ENCODE data around the gene ARID3B.
"Not testable (repeated sequence)": the region's sequence is repeated elsewhere in the genome, so short reads cannot be mapped to it uniquely, and the experiment has no call there.

ARID3B gene

DNA sequence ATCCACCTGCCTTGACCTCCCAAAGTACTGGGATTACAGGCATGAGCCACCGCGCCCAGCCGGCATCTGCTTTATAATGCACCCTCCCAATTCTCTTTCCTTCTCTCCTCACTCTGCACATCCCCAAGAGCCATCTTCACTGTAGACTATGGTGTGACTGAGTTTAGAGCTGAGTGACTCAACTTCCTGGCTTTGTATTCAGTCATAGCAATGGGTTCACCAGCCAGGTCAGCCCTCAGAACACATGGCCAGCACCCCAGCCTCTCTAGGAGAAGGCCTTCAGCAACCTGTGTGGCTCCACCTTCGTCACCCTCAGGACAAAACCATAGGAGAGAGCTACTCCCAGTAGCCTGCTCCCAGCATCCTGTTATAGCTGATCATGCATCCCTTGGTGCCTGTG is 33.0 kb downstream of the ARID3B start:
- no peak for DNase-seq

DNA sequence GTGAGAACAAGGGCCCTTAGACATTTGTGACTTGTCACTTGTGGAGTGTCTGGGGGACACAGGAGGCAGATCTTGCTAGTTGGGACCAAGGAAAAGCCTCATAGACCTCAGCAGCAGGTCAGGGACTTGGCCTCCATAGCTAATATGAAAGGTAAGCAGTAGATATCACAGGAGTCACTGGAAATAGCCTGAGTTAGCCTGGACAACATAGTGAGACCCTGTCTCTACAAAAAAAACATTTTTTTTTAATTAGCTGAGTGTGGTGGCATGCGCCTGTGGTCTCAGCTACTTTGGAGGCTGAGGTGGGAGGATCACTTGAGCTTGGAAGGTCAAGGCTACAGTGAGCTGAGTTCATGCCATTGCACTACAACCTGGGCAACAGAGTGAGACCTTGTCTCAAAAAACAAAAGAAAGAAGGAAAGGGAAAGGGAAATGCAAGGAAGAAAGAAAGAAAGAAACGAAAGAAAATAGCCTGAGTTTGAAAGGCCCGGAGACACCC is 37.5 kb downstream of the ARID3B start:
- DNase-seq, result no peak

- no peak for DNase-seq
Observed at GRCh38 chr15:74579001-74579400, 38.0 kb downstream of the ARID3B start.

- no peak for DNase-seq
Observed at GRCh38 chr15:74580538-74581350, 39.7 kb downstream of the ARID3B start.

- DNase-seq, result no peak
Observed at GRCh38 chr15:74584204-74584603, 43.2 kb downstream of the ARID3B start.

- DNase-seq, result no peak
Observed at GRCh38 chr15:74584779-74585178, 43.8 kb downstream of the ARID3B start.

- no peak for DNase-seq
Observed at GRCh38 chr15:74585191-74585590, 44.2 kb downstream of the ARID3B start.

DNA sequence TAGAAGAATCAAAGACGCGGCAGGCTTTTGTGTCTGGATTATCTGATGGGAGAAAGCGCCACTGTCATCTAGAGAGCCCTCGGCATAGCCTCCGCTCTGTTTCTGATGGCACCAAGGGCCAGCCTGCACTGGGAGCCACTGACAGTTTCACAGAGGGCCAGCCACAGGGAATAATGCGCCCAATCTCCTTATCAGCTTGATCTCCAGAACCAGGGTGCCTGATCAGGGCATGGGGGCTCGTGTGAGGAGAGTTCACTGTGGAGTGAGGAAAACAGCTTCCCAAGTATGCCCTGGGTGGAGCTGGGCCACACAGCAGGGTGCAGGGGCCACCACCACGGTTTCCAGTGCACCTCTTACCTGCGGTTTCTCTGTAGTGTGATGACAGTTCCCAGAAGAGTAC is 44.8 kb downstream of the ARID3B start:
- no peak for DNase-seq

DNA sequence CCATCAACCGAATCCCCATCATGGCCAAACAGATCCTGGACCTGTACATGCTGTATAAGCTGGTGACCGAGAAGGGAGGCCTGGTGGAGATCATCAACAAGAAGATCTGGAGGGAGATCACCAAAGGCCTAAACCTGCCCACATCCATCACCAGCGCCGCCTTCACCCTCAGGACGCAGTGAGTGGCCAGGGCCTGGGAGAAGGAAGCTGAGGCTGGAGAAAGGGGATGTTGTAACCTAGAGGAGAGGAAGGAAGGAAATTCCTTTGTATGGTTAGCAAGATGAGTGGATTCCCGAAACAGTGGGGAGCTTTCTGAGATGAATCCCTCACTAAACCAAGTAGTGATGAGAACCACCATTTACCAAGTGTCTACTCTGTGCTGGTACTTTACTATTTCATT is 48.8 kb downstream of the ARID3B start:
- no peak for DNase-seq

DNA sequence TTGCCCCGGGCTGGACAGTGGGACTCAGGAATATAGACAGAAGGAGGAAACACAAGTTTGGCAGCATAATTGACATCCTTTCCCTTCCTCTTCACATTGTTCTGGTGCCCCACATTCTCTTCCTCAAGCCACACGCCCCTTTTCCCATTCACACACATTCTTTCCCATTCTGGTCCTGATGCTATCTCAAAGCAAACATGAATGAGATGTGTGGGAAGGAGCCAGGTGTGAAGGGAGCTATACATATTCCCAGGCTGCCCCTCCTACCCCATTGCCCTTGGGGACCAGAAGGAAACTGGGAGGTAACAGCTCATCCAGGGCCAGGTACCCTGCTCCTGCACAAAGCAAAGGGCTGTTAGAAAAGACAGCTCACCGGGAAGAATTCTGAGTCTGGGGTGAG is 51.2 kb downstream of the ARID3B start:
- DNase-seq, result no peak

- DNase-seq, result no peak
Observed at GRCh38 chr15:74593122-74593521, 52.1 kb downstream of the ARID3B start.

- DNase-seq, result no peak
Observed at GRCh38 chr15:74594455-74594854, 53.4 kb downstream of the ARID3B start.

- DNase-seq, result no peak
Observed at GRCh38 chr15:74595271-74595670, 54.3 kb downstream of the ARID3B start.

GRCh38 chr15:74596736-74597135 is 55.7 kb downstream of the ARID3B start:
- DNase-seq, result not testable (repeated sequence)

- DNase-seq, result not testable (repeated sequence)
Observed at GRCh38 chr15:74597146-74597705, 56.2 kb downstream of the ARID3B start.

- peak; percentile 99 for DNase-seq
Observed at GRCh38 chr15:74598126-74598842, 57.3 kb downstream of the ARID3B start.

GRCh38 chr15:74599156-74599555 is 58.1 kb downstream of the ARID3B start:
- DNase-seq, result no peak

GRCh38 chr15:74603026-74603788 is 62.2 kb downstream of the ARID3B start:
- DNase-seq, result no peak

DNA sequence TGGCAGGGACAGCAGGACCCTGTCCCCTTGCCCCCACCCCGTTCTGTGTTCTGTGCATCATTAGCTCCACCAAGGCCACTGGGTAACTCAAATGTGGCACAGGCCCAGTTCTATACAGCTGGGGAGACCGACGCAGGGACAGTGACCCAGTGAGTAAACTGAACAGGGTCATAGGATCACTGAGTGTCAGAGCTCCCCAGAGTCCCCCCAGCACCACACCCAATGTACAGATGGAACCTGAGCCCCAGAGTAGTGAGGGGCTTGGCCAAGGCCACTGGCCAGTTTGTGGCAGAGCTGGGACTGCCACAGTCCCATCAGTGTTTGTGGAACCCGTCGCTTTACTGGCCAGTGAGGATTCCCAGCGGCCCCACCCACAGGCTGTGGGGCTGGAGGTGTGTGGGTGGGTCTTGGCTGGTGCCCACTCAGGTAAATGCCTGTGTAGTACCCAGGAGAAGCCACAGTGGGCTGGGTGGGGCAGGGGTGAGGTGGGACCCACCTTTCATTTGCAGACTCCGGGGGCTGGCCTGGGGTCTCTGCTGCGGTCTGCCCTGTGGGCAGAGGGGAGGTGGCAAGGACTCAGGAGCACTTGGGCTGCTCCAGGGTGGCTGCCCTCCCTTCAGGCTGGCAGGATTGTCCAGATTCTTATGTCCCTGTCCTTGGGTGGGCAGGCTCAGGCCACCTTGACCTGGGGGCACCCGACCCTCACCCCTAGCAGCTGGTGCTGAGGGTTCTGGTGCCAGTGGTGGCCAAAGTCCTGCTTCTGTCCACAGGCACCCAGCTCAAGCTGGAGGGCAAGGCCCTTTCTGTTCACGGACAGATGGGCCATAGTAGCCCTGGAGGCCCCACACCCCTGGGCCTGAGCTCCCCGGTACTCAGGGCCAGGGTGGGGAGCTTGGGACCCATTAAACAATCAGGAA is 63.0 kb downstream of the ARID3B start:
- DNase-seq, result no peak

DNA sequence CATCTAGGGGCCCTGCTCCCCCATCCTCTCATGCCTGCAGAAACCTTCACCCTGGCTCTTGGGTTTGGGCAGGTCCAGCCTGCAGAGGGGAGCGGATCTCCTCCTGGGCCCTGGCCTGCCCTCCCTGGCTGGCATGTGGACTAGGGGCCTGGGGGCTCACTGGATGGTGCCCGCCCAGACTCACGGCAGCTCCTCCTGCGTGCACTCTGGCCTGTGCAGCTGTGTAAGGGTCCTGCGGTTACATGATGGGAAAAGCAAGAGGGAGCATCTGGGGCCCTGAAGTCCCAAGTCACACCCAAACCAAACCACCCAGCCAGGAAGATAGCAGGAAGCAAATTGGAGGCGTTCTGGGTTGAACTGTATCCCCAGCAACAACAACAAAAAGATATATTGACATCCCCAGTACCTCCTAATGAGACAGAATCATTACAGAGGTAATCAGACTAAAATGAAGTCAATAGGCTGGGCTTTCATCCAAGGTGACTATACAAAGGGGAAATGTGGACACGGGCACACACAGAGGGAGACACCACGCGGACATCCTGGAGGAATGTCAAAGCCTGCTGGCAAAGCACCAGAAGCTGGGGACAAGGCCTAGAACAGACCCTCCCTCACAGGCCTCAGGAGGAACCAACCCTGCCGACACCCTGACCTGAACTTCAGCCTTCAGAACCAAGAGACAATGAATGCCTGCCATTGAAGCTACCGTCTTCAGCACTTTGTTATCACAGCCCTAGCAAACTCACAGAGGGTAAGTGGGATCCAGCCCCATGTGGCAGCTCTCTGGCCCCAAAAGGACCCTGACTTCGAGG is 64.2 kb downstream of the ARID3B start:
- no peak for DNase-seq

DNA sequence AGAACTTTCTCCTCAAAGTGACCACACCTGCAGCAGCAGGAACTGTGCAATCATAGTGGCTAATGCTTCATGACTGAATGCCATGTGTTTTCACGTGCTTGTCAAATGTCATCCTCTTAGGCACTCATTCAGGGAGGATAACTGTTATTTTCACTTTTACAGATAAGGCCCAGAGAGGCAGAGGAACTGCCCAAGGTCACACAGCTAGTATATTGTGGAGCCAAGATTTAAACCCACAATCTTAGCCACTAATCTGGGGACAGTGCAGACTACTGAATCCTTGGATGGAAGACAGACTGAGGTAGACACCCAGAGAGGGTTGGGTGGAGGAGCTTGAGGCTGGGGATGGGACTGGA is 64.8 kb downstream of the ARID3B start:
- no peak for DNase-seq
